ENCODE measurements around the gene RABGAP1L.
"Not testable (repeated sequence)": the region's sequence is repeated elsewhere in the genome, so short reads cannot be mapped to it uniquely, and the experiment has no call there.

The RABGAP1L gene

GRCh38 chr1:174710868-174711845 lies 551.8 kb downstream of the RABGAP1L start:
- Histone ChIP-seq H3K9me3 (no peaks in the 10 kb centered on the region), H3K4me3 (ENCODE audit: low read depth, low read length) (no peak overlapping the region), H3K27me3 (no peaks in the 10 kb centered on the region), H3K36me3 (no peaks in the 10 kb centered on the region), H3K4me1 (no peaks in the 10 kb centered on the region)
- no peak for DNase-seq
- TF ChIP-seq, protein P1, sequence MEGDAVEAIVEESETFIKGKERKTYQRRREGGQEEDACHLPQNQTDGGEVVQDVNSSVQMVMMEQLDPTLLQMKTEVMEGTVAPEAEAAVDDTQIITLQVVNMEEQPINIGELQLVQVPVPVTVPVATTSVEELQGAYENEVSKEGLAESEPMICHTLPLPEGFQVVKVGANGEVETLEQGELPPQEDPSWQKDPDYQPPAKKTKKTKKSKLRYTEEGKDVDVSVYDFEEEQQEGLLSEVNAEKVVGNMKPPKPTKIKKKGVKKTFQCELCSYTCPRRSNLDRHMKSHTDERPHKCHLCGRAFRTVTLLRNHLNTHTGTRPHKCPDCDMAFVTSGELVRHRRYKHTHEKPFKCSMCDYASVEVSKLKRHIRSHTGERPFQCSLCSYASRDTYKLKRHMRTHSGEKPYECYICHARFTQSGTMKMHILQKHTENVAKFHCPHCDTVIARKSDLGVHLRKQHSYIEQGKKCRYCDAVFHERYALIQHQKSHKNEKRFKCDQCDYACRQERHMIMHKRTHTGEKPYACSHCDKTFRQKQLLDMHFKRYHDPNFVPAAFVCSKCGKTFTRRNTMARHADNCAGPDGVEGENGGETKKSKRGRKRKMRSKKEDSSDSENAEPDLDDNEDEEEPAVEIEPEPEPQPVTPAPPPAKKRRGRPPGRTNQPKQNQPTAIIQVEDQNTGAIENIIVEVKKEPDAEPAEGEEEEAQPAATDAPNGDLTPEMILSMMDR (IDR thresholded peaks at IDR 0.05; ENCODE audit: low read depth, low read length): no peak

DNA sequence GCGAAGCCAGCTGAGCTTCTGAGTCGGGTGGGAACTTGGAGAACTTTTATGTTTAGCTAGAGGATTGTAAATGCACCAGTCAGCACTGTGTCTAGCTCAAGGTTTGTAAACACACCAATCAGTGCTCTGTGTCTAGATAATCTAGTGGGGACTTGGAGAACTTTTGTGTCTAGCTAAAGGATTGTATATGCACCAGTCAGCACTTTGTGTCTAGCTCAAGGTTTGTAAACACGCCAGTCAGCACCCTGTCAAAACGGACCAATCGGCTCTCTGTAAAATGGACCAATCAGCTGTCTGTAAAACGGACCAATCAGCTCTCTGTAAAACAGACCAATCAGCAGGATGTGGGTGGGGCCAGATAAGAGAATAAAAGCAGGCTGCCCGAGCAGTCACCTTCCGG lies 552.5 kb downstream of the RABGAP1L start:
- not testable (repeated sequence) for H3K27me3 ChIP-seq; DNase-seq; H3K9me3 ChIP-seq; H3K36me3 ChIP-seq; H3K4me3 ChIP-seq (ENCODE audit: low read depth, low read length); H3K4me1 ChIP-seq

GRCh38 chr1:174712541-174712940 lies 553.2 kb downstream of the RABGAP1L start:
- H3K4me1 ChIP-seq: no peaks in the 10 kb centered on the region
- TF ChIP-seq, protein P1 (IDR thresholded peaks at IDR 0.05; ENCODE audit: low read depth, low read length): no peak
- no peaks in the 10 kb centered on the region for H3K36me3 ChIP-seq
- H3K27me3 ChIP-seq: no peaks in the 10 kb centered on the region
- no peaks in the 10 kb centered on the region for H3K9me3 ChIP-seq
- H3K4me3 ChIP-seq (ENCODE audit: low read depth, low read length): no peak overlapping the region
- no peak for DNase-seq

- no peaks in the 10 kb centered on the region for H3K9me3 ChIP-seq
- H3K4me1 ChIP-seq: no peaks in the 10 kb centered on the region
- TF ChIP-seq, protein P1 (IDR thresholded peaks at IDR 0.05; ENCODE audit: low read depth, low read length): no peak
- no peak overlapping the region for H3K4me3 ChIP-seq (ENCODE audit: low read depth, low read length)
- no peaks in the 10 kb centered on the region for H3K27me3 ChIP-seq
- DNase-seq: no peak
- H3K36me3 ChIP-seq: no peaks in the 10 kb centered on the region
These were observed 554.5 kb downstream of the RABGAP1L start for GRCh38 chr1:174713796-174714195.

DNA sequence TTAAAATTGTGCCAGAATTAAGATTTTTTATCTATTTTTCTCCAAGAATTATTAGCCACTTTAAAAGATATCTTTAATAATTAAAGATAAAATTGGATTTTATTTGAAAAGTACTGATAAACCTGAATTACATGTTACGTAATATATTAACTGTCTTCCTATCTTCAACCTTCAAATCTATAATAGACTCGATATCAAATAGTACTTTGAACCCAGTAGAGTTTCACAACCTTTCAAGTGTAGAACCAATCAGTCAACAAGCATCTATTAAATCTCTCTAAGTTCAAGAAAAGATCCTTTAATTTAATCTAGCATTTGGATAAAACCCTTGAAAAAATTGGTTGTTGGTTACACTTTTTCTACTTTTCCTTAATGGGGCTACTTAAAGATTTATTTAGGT lies 559.9 kb downstream of the RABGAP1L start:
- H3K4me1 ChIP-seq: no peaks in the 10 kb centered on the region
- no peak for DNase-seq
- TF ChIP-seq, protein P1 (IDR thresholded peaks at IDR 0.05; ENCODE audit: low read depth, low read length): no peak
- no peaks in the 10 kb centered on the region for H3K9me3 ChIP-seq
- H3K36me3 ChIP-seq: no peaks in the 10 kb centered on the region
- no peaks in the 10 kb centered on the region for H3K27me3 ChIP-seq
- no peak overlapping the region for H3K4me3 ChIP-seq (ENCODE audit: low read depth, low read length)

- no peak for DNase-seq
- TF ChIP-seq, protein P1 (IDR thresholded peaks at IDR 0.05; ENCODE audit: low read depth, low read length): no peak
- Histone ChIP-seq H3K4me3 (ENCODE audit: low read depth, low read length) (no peak overlapping the region), H3K9me3 (no peaks in the 10 kb centered on the region), H3K27me3 (no peaks in the 10 kb centered on the region), H3K4me1 (no peaks in the 10 kb centered on the region), H3K36me3 (no peaks in the 10 kb centered on the region)
These were observed 561.3 kb downstream of the RABGAP1L start for GRCh38 chr1:174720618-174721017.

Data from BE2C (cell line).